HCT116 (cell line): ENCODE data around the gene DCAF17.

ENCODE experiments used
- CTCF ChIP-seq, 3 experiments: fragments of 200-600 bp in 1 of 3; sonication (generic) in 1 of 3; IDR thresholded peaks in 2 of 3; conservative IDR thresholded peaks in 1 of 3; 2 replicates each; pipeline ENCODE4 v1.5.1; 2012 to 2017; ENCODE audit warnings: low read depth in 2 of 3, low read length in 2 of 3, antibody characterized with exemption in 1 of 3, borderline replicate concordance in 1 of 3, control low read depth in 1 of 3, mild to moderate bottlenecking in 1 of 3, mixed read lengths in 1 of 3, mixed run types in 1 of 3, moderate library complexity in 1 of 3; ENCODE audit not compliant: insufficient read depth in 1 of 3
- EZH2 ChIP-seq: fragments of 200-600 bp; sonication (generic); IDR thresholded peaks from 2 replicates; pipeline ENCODE4 v1.6.1; 2017; ENCODE audit warnings: antibody characterized with exemption, mixed run types
- POLR2AphosphoS5 ChIP-seq: IDR thresholded peaks from 2 replicates; pipeline ENCODE4 v1.6.1; 2011; ENCODE audit warnings: mild to moderate bottlenecking, low read depth, low read length, moderate library complexity
- RAD21 ChIP-seq: IDR thresholded peaks from 2 replicates; pipeline ENCODE4 v1.6.1; 2012; ENCODE audit warnings: low read depth, mild to moderate bottlenecking
- REST ChIP-seq: IDR thresholded peaks from 2 replicates; pipeline ENCODE4 v1.6.1; 2012; ENCODE audit warnings: low read depth
- SRF ChIP-seq: IDR thresholded peaks from 2 replicates; pipeline ENCODE4 v1.6.1; 2012; ENCODE audit warnings: low read depth

GRCh38 chr2:171401947-171402346 is 32.1 kb upstream of the DCAF17 start:
- TF ChIP-seq CTCF (IDR thresholded peaks at IDR 0.05 in 2 of 3, conservative IDR thresholded peaks at IDR 0.05 in 1 of 3; ENCODE audit: borderline replicate concordance in 1 of 3, insufficient read depth in 1 of 3, low read depth in 2 of 3, low read length in 2 of 3) (no peak), EZH2 (no peak), REST (no peak), SRF (no peak), RAD21 (no peak), POLR2AphosphoS5 (no peak)
